RWPE2 (cell line): ENCODE results near the gene EIF2B5.
A peak's percentile ranks its signal among the peaks of the same experiment; 100 is the strongest.

Experiments
- ATAC-seq: fragments of 200-7000 bp; cut with Tn5 transposase; 3 replicates; pipeline ENCODE4 v1.9.1; 2021; ENCODE audit warnings: low read depth
- DNase-seq: peaks from one replicate; pipeline ENCODE4 v3.0.0-alpha.2; 2020; ENCODE audit warnings: low spot score
- H3K27ac ChIP-seq: fragments of 450-650 bp; 2 replicates; pipeline ENCODE4 v1.5.1; 2017; ENCODE audit warnings: mild to moderate bottlenecking; ENCODE audit not compliant: poor library complexity, severe bottlenecking
- H3K27me3 ChIP-seq: fragments of 250-450 bp; sonication (Bioruptor Pico); 2 replicates; pipeline ENCODE4 v1.5.1; 2021; ENCODE audit warnings: mild to moderate bottlenecking, moderate library complexity; ENCODE audit not compliant: insufficient read depth, poor library complexity, severe bottlenecking
- H3K36me3 ChIP-seq: fragments of 250-450 bp; sonication (Bioruptor Pico); 2 replicates; pipeline ENCODE4 v1.5.1; 2020; ENCODE audit warnings: low read depth, mild to moderate bottlenecking, moderate library complexity
- H3K4me1 ChIP-seq: fragments of 250-450 bp; sonication (Bioruptor Pico); 2 replicates; pipeline ENCODE4 v1.5.1; 2021; ENCODE audit warnings: mild to moderate bottlenecking, moderate library complexity; ENCODE audit not compliant: insufficient read depth, poor library complexity, severe bottlenecking
- H3K4me3 ChIP-seq: fragments of 250-450 bp; sonication (Bioruptor Pico); 2 replicates; pipeline ENCODE4 v1.5.1; 2021; ENCODE audit warnings: mild to moderate bottlenecking, moderate library complexity; ENCODE audit not compliant: severe bottlenecking
- H3K9me3 ChIP-seq: fragments of 250-450 bp; sonication (Bioruptor Pico); 2 replicates; pipeline ENCODE4 v1.5.1; 2021; ENCODE audit warnings: mild to moderate bottlenecking, moderate library complexity; ENCODE audit not compliant: severe bottlenecking
- CTCF ChIP-seq: fragments of 450-650 bp; IDR thresholded peaks from one replicate; pipeline ENCODE4 v1.5.1; 2017; ENCODE audit warnings: mild to moderate bottlenecking, moderate library complexity; ENCODE audit not compliant: poor library complexity, severe bottlenecking

The EIF2B5 gene

GRCh38 chr3:184177331-184177731 is 42.2 kb downstream of the EIF2B5 start:
- H3K4me1 ChIP-seq, result peaks cover 6% of the 10 kb centered on the region
- peaks cover 65% of the 10 kb centered on the region for H3K36me3 ChIP-seq

GRCh38 chr3:184177767-184178306 is 42.7 kb downstream of the EIF2B5 start:
- DNase-seq (peak; percentile 32), ATAC-seq (no peak)
- H3K4me1 ChIP-seq, result peaks cover 6% of the 10 kb centered on the region
- TF ChIP-seq CTCF, result no peak
- H3K9me3 ChIP-seq, result no peaks in the 10 kb centered on the region
- no peak overlapping the region for H3K4me3 ChIP-seq
- H3K27ac ChIP-seq, result peak overlapping the region; percentile 88
- H3K27me3 ChIP-seq, result no peaks in the 10 kb centered on the region
- peaks cover 70% of the 10 kb centered on the region for H3K36me3 ChIP-seq

More at GRCh38 chr3:184177331-184177731, 42.2 kb downstream of the EIF2B5 start:
- ATAC-seq (no peak), DNase-seq (no peak)
- no peaks in the 10 kb centered on the region for H3K27me3 ChIP-seq
- H3K27ac ChIP-seq, result peak overlapping the region; percentile 88
- H3K9me3 ChIP-seq, result no peaks in the 10 kb centered on the region
- TF ChIP-seq CTCF, result no peak
- H3K4me3 ChIP-seq, result no peak overlapping the region

- peaks cover 76% of the 10 kb centered on the region for H3K36me3 ChIP-seq
- peaks cover 6% of the 10 kb centered on the region for H3K4me1 ChIP-seq
- no peak for ATAC-seq
- H3K4me3 ChIP-seq, result no peak overlapping the region
- no peak for TF ChIP-seq CTCF
- peak; percentile 26 for DNase-seq
- H3K27me3 ChIP-seq, result no peaks in the 10 kb centered on the region
- no peaks in the 10 kb centered on the region for H3K9me3 ChIP-seq
- H3K27ac ChIP-seq, result no peak overlapping the region
Observed at GRCh38 chr3:184178521-184179138, 43.5 kb downstream of the EIF2B5 start.

- ATAC-seq, result no peak
- Histone ChIP-seq H3K27ac (no peak overlapping the region), H3K9me3 (no peaks in the 10 kb centered on the region), H3K27me3 (no peaks in the 10 kb centered on the region), H3K36me3 (peaks cover 81% of the 10 kb centered on the region), H3K4me1 (peaks cover 7% of the 10 kb centered on the region), H3K4me3 (no peak overlapping the region)
- DNase-seq, result no peak
- TF ChIP-seq CTCF, result no peak
Observed at GRCh38 chr3:184180165-184180564, 45.0 kb downstream of the EIF2B5 start.

GRCh38 chr3:184181596-184181995 is 46.4 kb downstream of the EIF2B5 start:
- H3K27ac ChIP-seq, result no peak overlapping the region
- no peak for TF ChIP-seq CTCF
- ATAC-seq, result no peak
- peaks cover 73% of the 10 kb centered on the region for H3K36me3 ChIP-seq
- no peaks in the 10 kb centered on the region for H3K27me3 ChIP-seq
- no peaks in the 10 kb centered on the region for H3K9me3 ChIP-seq
- peaks cover 8% of the 10 kb centered on the region for H3K4me1 ChIP-seq
- no peak overlapping the region for H3K4me3 ChIP-seq
- no peak for DNase-seq
